Vagina (tissue), 2 donors: Measurements from ENCODE around the gene TYW1. TPM values are rescaled to one million over a fixed set of nuclear protein-coding genes. Genes with fewer than 3 reads are reported as not detected.
A peak's percentile ranks its signal among the peaks of the same experiment; 100 is the strongest.
"Not testable (repeated sequence)": the region's sequence is repeated elsewhere in the genome, so short reads cannot be mapped to it uniquely, and the experiment has no call there.

Source experiments
- DNase-seq, 2 donors: peaks; one replicate each; pipeline ENCODE4 v3.0.0-alpha.2; 2017; ENCODE audit errors: extremely low spot score in 2 of 2
- H3K27ac ChIP-seq: fragments of 200-600 bp; sonication (generic); one replicate; pipeline ENCODE4 v1.5.1; 2019
- H3K27me3 ChIP-seq: fragments of 200-600 bp; sonication (generic); one replicate; pipeline ENCODE4 v1.5.1; 2019
- H3K36me3 ChIP-seq, 2 donors: fragments of 200-600 bp; sonication (generic); one replicate each; pipeline ENCODE4 v1.5.1; 2017 to 2019
- H3K4me1 ChIP-seq: fragments of 200-600 bp; sonication (generic); one replicate; pipeline ENCODE4 v1.5.1; 2019
- H3K4me3 ChIP-seq, 2 donors: fragments of 200-600 bp; sonication (generic); 1 replicate in 1 of 2; 2 replicates in 1 of 2; pipeline ENCODE4 v1.5.1; 2016 to 2019
- H3K9me3 ChIP-seq: fragments of 200-600 bp; sonication (generic); one replicate; pipeline ENCODE4 v1.5.1; 2019
- intact Hi-C: fragments of 100-400 bp; cut with DNase I; formaldehyde crosslinking; loops from one replicate; pipeline ENCODE4 v1.15.1; 2023
- total RNA-seq: library from RNA; depleted of rRNA; stranded (reverse); fragments of >200 nt; gene quantifications from one replicate; pipeline ENCODE4 v1.2.3, GENCODE V29; 2016

Gene TYW1
- total RNA-seq, 1 donor from 2014 or later, result 40.8 TPM

DNA sequence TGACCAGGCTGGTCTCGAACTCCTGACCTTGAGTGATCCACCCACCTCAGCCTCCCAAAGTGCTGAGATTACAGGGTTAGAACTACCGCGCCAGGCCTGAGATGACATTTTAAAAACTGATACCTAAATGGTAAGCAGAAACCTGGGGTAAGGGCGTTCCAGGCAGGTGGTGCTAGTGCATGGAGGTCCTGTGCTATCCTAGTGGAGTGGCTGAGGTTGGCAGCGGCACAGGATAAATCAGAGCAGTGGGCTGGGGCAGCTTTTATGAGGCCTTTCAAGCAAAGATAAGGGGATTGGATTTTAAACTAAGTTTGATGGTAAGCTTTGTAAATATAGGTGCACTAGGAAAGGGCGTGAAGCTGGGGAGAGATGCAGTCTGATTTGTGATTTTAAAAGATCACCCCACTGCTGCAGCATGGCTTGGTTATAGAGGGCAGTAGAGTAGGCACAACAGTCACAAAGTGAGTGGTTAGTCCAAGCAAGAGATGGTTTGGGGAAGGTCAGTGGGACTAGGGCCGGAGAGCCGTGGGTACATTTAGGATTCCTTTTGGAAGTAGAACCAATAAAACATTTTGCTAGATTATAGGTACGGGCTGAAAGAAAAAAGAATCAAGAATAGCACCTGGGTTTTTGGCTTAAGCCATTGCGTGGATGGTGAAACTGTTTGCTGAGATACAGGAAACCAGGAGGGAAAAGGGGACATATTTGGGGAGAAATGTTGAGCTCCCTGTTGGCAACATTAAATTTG is 188.5 kb downstream of the TYW1 start:
- H3K27me3 ChIP-seq, H3K27ac ChIP-seq, H3K4me3 ChIP-seq, H3K36me3 ChIP-seq, H3K4me1 ChIP-seq, H3K9me3 ChIP-seq, intact Hi-C loops, DNase-seq: not testable (repeated sequence)

- H3K27me3 ChIP-seq, DNase-seq, intact Hi-C loops, H3K9me3 ChIP-seq, H3K4me3 ChIP-seq, H3K36me3 ChIP-seq, H3K27ac ChIP-seq, H3K4me1 ChIP-seq: not testable (repeated sequence)
Measured at GRCh38 chr7:67185660-67186129, 189.1 kb downstream of the TYW1 start.

DNA sequence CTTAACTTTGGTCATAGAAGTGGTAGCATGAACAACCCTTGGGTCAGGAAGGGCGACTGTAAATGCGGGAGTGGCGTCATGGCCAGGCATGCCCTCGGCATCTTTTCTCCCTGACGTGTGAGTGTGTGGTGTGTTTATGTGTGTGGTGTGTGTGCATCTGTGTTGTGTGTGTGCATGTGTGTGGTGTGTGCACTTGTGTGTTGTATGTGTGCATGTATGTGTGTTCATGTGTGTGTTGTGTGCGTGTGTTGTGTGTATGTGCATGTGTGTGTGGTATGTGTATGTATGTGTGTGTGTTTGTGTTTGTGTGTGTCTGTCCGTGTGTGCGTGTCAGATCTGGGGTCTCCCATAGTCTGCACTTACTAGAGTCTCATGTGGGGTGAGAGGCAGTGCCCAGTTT is 192.5 kb downstream of the TYW1 start:
- H3K4me1 ChIP-seq, result peaks cover 13% of the 10 kb centered on the region
- H3K27me3 ChIP-seq, intact Hi-C loops, H3K9me3 ChIP-seq, DNase-seq, H3K27ac ChIP-seq, H3K4me3 ChIP-seq, H3K36me3 ChIP-seq: not testable (repeated sequence)

DNA sequence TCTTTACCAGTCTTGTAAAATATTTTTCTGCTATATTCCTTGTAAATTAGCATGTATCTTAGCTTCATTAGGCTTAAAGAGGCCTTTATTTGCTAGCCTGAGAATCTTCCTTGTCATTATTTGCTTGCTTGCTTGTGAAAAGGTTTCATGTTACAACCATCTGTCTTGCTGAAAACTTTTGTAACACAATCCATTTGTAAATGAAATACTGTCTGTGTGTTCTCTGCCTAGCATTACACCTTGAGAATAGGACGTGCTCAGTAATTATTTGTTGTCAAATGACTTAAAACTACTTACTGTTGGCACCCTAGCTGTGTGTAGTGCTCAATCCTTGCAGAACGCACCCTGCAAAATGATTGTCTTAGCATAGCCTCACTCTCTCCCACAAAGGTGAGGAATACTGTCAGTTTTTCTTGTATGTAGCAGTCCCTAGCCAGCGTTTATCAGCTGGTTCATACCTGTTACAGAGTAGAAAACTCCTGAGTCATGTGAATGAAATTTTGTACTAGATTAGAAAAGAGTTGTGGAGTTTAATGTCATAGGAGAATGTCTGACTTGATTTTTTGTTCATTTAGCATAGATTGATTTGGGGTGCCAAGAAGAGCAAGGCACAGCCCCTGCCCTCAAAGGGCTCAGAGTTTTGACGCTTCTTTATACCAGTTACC is 193.3 kb downstream of the TYW1 start:
- H3K27ac ChIP-seq, H3K9me3 ChIP-seq, H3K4me3 ChIP-seq, DNase-seq, intact Hi-C loops, H3K36me3 ChIP-seq, H3K27me3 ChIP-seq: not testable (repeated sequence)
- H3K4me1 ChIP-seq, result peaks cover 10% of the 10 kb centered on the region

DNA sequence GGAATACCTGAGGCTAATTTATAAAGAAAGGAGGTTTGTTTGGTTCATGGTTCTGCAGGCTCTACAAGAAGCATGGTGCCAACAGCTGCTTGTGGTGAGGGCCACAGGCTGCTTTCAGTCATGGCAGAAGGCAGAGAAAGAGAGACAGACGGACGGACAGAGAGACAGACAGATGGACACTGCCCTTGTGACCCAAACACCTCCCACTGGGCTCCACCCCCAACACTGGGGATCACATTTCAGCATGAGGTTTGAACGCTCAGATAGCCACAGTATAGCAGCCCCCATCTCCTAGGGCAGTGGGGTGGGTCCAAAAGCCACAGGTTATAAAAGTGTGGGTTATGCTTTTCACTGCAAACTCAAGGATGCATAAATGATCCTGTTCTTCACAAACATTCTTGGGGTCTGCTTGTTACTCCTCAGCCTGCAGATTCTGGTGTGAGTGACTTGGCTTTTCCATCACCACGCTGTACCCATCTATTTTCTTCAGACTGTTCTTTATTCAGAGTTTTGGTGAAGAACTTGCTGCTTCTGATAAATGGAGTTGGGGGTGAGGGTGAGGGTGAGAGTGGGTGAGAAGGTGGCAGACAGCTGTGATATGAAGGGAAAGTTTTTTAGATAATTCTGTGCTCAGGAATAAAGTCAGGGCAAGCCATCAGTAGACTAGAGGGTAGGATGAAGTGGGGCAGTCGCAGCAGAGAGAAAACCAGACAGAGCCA is 194.5 kb downstream of the TYW1 start:
- H3K27me3 ChIP-seq, intact Hi-C loops, H3K9me3 ChIP-seq, H3K36me3 ChIP-seq, H3K4me3 ChIP-seq, H3K4me1 ChIP-seq, DNase-seq: not testable (repeated sequence)
- H3K27ac ChIP-seq, result peak overlapping the region; percentile 56

DNA sequence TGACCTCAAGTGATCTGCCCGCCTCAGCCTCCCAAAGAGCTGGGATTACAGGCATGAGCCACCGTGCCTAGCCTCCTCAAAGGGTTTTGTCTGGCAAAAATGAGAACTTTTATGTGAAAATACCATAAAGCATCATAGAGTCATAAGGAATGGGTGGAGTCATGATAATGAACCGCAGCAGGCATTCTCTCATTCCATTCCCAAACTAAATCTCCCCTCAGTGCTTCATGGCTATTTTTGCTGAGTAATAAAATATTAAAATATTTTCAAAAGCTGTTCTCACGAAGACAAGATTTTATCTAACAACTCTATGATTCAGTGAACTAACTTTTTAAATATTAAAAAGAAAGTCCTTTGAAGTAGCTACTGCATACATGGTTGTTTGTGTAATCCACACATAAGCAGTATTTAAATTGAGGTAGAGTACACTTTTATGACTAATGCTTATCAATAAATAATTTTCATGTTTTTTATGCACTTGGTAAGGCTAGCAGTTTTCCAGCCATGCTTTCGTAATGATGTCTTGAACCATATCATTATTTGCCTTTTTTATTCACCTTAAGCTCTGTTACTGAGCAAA is 195.6 kb downstream of the TYW1 start:
- H3K27me3 ChIP-seq, H3K4me3 ChIP-seq, H3K27ac ChIP-seq, DNase-seq, H3K4me1 ChIP-seq, H3K9me3 ChIP-seq, intact Hi-C loops, H3K36me3 ChIP-seq: not testable (repeated sequence)

GRCh38 chr7:67192889-67193613 is 196.4 kb downstream of the TYW1 start:
- H3K27me3 ChIP-seq, H3K9me3 ChIP-seq, H3K4me3 ChIP-seq, H3K36me3 ChIP-seq, intact Hi-C loops, H3K4me1 ChIP-seq, DNase-seq: not testable (repeated sequence)
- H3K27ac ChIP-seq, result peak overlapping the region; percentile 33

DNA sequence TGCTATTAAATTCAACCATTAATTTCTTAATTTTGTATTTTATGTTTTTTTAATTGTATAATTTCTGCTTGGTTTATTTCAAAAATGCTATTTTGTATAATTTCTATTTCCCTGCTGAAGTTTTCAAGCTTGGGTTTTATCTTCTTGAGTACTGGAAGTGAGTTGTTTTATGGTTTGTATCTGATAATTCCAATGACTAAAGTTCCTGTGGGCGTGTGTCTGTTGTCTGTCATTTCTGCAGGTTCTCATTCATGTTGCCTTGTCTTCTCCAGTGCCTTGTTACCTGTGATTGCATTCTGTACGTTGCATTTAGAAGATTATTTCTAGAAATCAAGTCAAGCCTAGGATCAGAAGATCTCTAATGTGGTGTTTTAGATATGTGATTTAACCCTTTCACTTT is 199.5 kb downstream of the TYW1 start:
- H3K9me3 ChIP-seq, intact Hi-C loops, H3K27me3 ChIP-seq, H3K4me3 ChIP-seq, H3K4me1 ChIP-seq, H3K27ac ChIP-seq, DNase-seq, H3K36me3 ChIP-seq: not testable (repeated sequence)

DNA sequence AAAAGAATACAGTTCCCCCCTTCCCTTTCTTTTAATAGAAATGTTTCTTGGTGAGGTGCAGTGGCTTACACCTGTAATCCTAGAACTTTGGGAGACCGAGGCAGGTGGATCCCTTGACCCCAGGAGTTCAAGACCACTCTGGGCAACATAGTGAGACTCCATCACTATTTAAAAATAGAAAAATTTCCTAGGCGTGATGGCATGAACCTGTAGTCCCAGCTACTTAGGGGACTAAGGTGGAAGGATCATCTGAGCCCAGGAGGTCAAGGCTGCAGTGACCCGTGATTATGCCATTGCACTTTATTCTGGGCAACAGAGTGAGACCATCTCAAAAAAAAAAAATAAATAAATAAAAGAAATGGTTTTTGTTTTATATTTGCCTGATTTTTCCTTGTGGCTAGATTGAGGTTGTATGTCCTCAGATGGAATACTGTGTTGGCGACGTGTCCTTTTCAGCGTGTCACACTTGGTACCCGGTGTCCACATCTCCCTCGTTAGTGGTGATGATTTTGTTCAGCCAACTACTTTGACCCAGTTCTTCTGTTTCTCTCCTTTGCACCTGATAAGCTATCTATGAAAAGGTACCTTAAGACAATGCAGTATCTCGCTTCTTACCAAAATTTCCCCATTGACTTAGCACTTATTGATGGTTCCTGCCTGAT is 202.4 kb downstream of the TYW1 start:
- H3K4me1 ChIP-seq, H3K27me3 ChIP-seq, H3K4me3 ChIP-seq, intact Hi-C loops, H3K27ac ChIP-seq, DNase-seq, H3K9me3 ChIP-seq, H3K36me3 ChIP-seq: not testable (repeated sequence)

- H3K27ac ChIP-seq, H3K4me1 ChIP-seq, H3K4me3 ChIP-seq, H3K36me3 ChIP-seq, H3K9me3 ChIP-seq, H3K27me3 ChIP-seq, intact Hi-C loops, DNase-seq: not testable (repeated sequence)
Measured at GRCh38 chr7:67205772-67206171, 209.1 kb downstream of the TYW1 start.
